Measurements from ENCODE around the gene LSM14A. TPM values are rescaled to one million over a fixed set of nuclear protein-coding genes. Genes with fewer than 3 reads are reported as not detected.

LSM14A gene
- total and polyA plus RNA-seq, 2 of the 13 experiments (the other 11 are each of a cell fraction or from before 2014, with no cell fraction given): 77.0 to 83.6 TPM

GRCh38 chr19:34134190-34135053, 37.9 kb upstream of the LSM14A start (continued):
- TF ChIP-seq ZNF574 (CRISPR knock-in tag; IDR thresholded peaks at IDR 0.05) (peak; percentile 59; the same call in 1 of the 2 replicates), RBM39 (IDR thresholded peaks at IDR 0.05; ENCODE audit: low read depth, low read length, poor library complexity, severe bottlenecking) (no peak), ARID5B (CRISPR knock-in tag; IDR thresholded peaks at IDR 0.05) (peak; percentile 40), ZHX1 (CRISPR knock-in tag; IDR thresholded peaks at IDR 0.05; ENCODE audit: low read depth) (no peak), SPEN (CRISPR knock-in tag; IDR thresholded peaks at IDR 0.05; ENCODE audit: low read depth) (peak; percentile 86), TFDP2 (CRISPR knock-in tag; IDR thresholded peaks at IDR 0.05) (peak; percentile 64; the same call in 1 of the 2 replicates), ZNF766 (CRISPR knock-in tag; IDR thresholded peaks at IDR 0.05; ENCODE audit: borderline replicate concordance) (0 out of 2 replicates have a peak, but pooled peaks have one; percentile 49), KAT8 (CRISPR knock-in tag; IDR thresholded peaks at IDR 0.05) (peak; percentile 81), PREB (CRISPR knock-in tag; IDR thresholded peaks at IDR 0.05) (no peak), GPBP1L1 (CRISPR knock-in tag; IDR thresholded peaks at IDR 0.05) (no peak), NAIF1 (CRISPR knock-in tag; IDR thresholded peaks at IDR 0.05; ENCODE audit: borderline replicate concordance) (no peak), ZMYM3 (CRISPR knock-in tag; IDR thresholded peaks at IDR 0.05) (no peak), KDM2A (CRISPR knock-in tag; IDR thresholded peaks at IDR 0.05; ENCODE audit: borderline replicate concordance, low read depth) (peak; percentile 40; the same call in 1 of the 2 replicates)
